GM15510 (cell line): ENCODE measurements around the gene RBMS3.

Source experiments
- POLR2A ChIP-seq: IDR thresholded peaks from 3 replicates; pipeline ENCODE4 v1.6.1; 2011; ENCODE audit warnings: borderline replicate concordance; ENCODE audit not compliant: insufficient read length; ENCODE audit errors: extremely low read depth

The RBMS3 gene

DNA sequence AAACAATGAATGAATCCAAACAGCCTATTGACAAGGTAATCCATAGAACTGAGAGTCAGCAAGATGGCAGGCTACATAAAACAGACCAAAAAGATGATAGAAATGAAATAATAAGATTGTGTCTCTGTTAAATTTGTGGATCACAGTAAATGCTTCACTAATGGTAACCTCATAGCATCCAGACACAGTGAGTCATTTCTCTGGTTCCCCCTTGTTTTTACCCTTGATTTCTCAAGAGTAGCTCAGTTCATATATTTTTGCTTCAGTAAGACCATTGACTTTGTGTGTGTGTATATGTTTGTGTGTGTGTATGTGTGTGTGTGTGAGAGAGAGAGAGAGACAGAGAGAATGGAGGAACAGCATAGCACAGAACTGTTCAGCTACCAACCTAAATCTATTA is 546.9 kb downstream of the RBMS3 start:
- TF ChIP-seq POLR2A, result no peak

DNA sequence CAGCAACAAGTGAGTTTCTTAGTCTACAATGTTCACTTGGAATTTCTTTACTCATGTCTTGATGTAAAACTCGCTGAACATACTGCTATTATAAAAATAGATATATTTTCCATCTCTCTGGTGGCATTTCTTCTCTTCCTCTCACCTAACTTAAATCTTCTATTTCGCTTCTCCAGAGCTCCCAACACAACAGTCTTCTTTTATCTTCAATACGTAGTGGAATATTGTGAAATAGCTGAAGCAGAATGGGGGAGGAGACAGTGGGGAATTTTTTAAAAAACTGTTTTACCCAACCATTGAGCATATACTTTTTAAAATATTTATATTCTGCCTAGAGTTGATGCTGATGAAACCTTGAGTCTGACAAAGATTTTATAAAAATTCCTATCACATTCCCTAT is 548.5 kb downstream of the RBMS3 start:
- no peak for TF ChIP-seq POLR2A

DNA sequence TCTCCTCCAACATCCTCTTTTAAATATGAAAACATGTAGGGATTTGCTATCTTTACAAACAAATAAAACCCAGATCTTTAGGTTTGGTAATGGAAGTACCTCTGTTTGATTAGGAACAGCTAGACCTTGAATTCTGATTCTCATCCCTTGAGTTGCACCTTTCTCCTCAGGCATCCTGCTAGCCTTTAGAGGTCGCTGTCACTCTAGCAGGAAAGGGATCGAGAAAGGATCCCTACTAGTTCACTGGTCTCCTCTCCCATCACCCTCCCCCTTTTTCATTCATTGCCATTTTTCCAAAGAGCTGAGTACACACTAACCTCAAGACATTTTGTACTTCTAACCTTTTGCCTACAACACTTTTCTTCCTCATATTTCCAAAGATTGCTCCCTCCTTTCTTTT is 569.8 kb downstream of the RBMS3 start:
- no peak for TF ChIP-seq POLR2A

DNA sequence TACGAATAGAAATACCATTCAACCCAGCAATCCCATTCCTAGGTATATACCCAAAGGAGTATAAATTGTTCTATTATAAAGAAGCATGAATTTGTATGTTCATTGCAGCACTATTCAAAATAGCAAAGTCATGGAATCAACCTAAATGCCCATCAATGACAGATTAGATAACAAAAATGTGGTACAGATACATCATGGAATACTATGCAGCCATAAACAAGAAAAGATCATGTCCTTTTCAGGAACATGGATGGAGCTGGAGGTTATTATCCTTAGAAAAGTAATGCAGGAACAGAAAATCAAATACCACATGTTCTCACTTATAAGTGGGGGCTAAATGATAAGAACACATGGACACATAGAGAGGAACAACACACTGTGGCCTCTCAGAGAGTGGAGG is 571.9 kb downstream of the RBMS3 start:
- no peak for TF ChIP-seq POLR2A

DNA sequence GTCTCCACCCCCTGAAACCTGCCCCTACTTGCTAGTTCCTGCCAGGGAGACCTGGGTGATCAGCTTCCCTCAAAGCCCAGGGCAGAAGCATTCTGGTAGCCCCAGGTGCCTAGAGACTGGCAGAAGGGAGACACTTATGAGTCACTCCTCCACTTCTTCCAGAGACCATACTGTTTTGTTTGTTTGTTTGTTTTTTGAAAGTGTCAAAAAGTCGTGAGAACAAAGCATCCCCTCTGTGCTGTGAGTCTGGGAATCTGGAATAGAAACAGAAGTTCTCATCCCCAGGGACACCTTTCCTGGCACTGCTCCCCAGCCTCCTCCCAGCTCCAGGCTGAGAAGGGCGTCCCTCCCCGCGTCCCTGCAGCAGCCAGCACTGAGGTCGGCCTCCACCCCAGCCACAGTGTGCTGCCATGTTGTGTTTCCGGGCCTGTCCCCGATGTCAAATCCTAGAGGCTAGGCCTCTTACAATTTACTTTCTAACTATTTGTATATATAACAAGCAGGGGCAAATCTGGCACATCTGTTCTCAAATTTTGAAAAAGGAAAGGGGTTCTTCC is 573.0 kb downstream of the RBMS3 start:
- no peak for TF ChIP-seq POLR2A

DNA sequence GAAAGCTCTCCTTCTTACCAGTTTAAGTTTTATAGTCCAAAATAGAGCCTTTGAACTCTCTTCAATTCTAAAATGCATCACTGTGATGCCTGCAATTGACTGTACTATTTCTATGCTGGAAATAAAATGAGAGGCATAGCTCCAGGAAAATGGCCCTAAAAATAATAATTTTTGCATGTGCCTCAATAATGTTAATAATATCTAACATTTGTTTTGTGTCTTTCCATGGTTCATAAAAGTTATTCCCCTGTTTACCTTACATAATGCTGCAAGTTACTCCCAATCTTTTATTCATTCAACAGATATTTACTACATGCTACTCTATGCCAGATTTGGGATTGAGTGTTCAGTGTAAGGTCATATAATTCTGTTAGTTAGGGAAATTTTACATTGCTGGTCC is 574.0 kb downstream of the RBMS3 start:
- no peak for TF ChIP-seq POLR2A

DNA sequence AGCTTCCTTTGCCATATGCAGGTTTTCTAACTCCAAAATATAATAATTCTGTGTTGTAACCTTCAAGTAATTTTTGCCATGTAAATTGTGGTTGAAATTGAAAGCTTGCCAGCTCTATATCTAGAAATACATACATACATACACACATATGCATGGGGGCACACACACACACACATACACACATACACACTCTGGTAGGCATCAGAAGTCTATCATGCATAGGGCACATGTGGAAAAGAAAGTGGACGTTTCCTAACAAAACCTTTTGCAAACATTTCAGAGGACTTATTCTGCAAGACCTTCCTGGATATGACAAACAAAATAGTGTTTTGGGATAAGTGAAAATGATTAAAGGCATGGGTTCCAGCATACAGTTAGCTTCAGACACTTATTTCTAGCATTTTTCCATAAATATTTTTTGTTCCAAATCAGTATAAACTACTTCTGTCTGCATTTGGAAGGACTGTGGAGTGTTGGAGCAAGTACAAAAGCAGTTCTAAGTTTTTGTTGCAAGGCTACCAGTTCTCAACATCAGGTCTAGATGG is 578.9 kb downstream of the RBMS3 start:
- TF ChIP-seq POLR2A, result no peak

DNA sequence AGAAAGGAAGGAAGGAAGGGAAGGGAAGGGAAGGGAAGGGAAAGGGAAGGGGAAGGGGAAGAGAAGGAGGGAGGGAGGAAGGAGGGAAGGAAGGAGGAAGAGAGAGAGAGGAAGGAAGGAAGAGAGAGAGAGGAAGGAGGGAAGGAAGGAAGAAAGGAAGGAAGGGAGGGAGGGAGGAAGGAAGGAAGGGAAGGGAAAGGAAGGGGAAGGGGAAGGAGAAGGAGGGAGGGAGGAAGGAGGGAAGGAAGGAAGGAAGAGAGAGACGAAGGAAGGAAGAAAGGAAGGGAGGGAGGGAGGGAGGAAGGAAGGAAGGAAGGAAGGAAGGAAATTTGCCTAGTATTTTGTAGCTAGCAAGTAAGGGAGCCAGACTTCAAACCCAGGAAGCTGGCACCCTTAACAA is 583.9 kb downstream of the RBMS3 start:
- TF ChIP-seq POLR2A, result no peak

DNA sequence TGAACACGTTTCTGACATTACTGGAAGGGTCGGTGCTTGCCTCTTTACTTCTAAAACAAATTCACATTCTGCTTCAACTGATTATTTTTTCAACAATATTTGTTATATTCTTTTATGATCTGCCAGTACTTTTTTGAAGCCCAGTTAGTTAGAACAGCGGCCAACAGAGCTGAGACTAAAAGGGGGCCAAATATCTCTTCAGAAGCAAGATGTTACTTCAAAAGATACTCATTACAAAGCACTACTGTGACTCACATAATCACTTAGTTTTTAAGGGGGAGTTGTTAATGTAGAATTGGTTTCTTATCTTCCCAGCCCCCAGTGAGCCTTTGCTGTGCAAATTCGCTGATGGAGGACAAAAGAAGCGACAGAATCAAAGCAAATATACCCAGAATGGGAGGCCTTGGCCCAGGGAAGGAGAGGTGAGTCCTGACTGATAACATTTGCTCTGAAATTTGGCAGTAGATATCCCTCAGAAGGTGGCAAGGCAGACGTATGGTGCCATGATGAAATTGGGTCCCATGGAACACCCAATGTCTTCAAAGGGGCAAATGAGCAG is 587.8 kb downstream of the RBMS3 start:
- no peak for TF ChIP-seq POLR2A

DNA sequence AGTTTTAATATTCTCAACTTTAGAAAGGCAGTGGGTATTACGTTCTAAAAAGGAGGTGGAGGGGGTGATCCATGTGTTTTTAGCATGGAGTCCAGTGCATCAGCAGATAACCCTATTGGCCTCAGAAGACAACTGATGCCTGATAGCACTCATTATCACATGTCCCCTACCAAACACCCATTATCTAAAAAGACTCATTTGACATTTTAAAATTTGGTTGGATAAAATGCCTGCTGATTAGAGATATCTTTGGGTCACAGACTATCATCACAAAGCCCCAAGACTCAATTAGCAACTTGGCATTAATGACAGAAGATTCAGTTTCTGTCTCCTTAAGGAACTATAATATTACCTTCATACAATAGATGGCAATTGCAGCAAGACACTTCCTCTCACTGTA is 589.3 kb downstream of the RBMS3 start:
- TF ChIP-seq POLR2A, result no peak

DNA sequence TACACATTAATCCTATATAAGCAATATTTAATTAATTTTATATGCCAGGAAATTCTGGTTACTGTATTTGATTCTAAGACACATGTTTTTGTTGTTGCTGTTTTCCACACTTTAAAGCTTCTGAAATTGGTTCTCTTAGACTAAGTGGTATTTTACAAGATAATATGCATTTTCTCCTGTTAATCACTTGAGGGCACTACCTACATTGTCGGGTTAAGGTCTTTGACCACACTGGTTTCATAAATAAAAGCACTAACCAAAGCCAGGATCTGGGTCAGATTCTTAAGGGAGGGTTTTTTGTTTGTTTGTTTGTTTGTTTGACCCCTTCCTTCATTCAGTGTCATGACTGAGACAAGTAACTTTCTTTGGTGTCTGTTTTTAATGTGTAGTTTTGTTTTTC is 590.2 kb downstream of the RBMS3 start:
- no peak for TF ChIP-seq POLR2A

DNA sequence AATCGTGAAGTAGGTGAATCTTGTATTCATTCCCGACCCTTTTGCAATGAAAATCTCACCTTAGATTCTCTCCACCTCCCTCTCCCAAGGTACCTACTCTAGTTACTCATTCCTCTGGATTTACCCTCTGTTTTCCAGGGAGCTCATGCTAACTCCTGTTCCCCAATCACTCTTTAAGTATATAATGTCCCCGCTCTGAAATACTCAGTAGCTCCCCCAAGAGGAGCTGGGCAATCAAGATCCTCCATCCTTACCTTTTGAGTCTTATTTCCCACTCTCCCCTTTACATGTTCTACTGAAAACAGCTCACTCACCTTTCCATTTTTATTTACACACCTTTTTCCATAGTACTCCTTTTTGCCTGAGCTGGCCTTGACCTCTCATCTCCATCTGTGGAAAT is 599.9 kb downstream of the RBMS3 start:
- TF ChIP-seq POLR2A, result no peak

DNA sequence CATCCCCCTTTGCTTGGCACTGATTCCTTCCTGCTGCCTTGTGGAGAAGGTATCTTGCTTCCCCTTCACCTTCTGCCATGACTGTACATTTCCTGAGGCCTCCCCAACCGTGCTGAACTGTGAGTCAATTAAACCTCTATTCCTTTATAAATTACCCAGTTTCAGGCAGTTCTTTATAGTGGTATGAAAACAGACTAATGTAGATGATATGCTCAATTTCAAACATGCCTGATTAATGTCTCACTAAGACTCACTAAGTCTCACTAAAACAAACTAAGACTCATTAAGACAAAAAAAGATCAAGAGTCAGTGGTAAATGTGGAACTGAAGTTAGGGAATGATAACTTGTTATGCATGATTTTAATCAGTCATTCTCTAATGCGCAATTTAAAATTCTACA is 606.6 kb downstream of the RBMS3 start:
- TF ChIP-seq POLR2A, result no peak

DNA sequence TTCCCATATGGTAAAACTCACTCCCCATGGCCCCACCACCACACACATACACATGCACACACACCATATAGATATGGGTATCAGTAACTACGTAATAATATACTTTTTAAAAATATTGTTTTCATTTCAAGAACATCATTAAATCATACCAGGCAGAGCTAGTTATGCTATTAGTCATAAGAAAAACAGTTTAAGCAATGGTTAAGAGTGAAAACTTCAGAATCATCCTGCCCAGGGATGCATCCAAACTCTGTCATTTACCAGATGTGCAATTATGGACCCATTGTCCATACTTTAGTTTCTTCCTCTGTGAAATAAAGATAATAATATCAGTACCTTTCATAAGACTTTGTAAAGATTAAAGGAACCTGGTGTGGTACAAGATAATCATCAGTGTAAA is 608.3 kb downstream of the RBMS3 start:
- no peak for TF ChIP-seq POLR2A

DNA sequence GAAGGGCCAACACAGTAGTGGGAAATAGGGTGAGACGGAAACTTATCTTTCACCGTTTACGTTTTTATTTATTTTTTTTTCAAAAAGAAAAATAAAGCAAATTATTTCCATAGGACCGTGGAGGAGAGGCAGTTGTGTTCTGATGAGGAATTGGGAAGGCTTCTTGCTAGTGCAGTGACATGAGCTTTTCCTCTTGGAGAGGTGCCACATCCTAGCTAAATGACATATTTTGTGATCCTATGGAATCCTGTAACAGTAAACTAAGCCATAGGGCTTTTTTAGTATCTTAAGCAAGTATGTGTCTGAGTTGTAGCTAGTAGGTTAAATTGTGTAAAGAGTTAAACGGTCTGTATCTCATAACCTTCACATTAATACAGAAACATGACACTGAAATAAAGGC is 609.9 kb downstream of the RBMS3 start:
- no peak for TF ChIP-seq POLR2A

DNA sequence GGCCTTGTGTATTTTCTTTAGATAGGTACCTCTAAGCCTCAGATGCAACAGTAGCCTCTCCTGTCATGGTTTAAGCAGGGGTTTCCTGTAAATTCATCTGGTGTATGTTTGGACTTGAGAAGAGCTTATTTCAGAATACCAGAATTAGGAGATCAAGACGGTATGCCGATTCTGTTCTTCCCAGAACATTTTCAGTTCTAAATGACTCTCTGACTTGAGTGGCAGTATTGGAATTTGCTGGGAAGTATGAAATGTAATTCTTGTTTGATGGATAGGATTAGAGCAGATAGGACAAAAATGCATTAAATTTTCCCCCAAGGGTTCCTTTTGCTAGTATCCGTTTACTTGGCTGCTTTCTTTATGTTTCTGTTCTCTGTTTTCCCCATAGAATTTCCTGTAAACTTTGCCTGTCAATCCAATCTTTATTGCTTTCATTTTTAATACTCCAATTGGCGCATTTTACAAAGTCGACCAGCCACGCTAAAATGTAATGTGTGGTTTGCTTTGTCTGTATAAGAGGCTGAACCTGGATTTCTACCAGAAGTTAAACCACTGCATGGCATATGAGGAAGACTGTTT is 612.2 kb downstream of the RBMS3 start:
- TF ChIP-seq POLR2A, result no peak

DNA sequence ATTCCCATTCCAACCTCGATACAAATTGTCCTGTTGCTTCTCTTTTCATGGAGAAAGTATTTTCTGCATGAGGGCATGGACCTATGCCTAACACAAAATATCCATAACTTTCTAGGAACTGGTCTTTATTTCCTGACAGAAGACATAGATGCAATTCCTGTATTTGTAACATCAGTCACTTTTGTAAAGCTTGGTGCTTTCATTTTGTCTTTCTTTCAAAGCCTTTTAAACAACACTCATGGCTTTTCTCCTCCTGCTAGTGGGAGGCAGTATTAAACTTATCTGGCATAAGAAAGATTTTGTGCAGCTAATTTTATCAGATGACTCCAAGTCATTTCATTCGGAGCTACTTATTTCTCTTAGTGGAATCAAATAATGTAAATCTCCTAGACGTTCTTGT is 616.0 kb downstream of the RBMS3 start:
- TF ChIP-seq POLR2A, result no peak

DNA sequence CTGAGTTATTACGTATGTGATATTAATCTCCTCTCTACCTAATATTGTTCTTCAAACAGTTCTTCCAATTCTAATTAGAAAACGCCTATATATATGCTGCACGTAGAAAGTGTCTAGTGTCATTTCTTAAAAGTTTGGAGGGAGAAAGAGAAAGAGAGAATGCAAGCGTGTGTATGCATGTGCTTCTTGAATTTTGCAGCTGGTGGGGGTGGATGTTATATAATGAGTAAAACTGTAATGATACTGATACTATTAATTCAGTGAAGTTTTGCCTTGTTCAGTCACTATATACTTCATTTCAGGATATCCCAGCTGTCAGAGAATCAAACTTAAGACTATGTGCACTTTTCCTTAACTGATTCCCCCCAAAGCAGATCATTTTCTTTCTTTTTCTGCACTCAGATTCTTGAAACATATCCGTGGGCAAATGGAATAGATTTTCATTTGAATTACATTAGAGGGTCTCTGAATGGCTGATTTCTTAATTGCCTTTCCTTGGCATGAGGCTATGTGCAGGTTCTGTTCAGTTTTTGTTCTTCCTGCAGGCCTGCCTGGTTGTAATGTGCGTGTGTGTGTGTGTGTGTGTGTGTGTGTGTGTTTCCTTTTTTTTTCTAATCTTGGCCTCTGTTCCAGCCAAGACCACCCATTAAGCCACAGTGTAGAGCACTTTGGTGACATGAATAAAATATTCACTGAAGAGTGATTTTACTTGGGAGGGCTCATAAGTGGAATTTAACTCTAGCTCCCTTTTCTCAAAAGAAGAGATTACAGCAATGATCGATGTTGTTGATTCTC is 617.5 kb downstream of the RBMS3 start:
- TF ChIP-seq POLR2A, result no peak
